Right atrium auricular region (tissue), 2 donors: ENCODE measurements around the gene SPOCK1. TPM values are rescaled to one million over a fixed set of nuclear protein-coding genes. Genes with fewer than 3 reads are reported as not detected.

Source experiments
- DNase-seq: peaks from one replicate; pipeline ENCODE4 v3.0.0-alpha.2; 2019; ENCODE audit warnings: low spot score
- H3K27ac ChIP-seq, 2 donors: fragments of 200-600 bp; sonication (generic); 1 replicate in 1 of 2; 2 replicates in 1 of 2; pipeline ENCODE4 v1.5.1; 2016 to 2019
- H3K27me3 ChIP-seq, 2 donors: fragments of 200-600 bp; sonication (generic); one replicate each; pipeline versions ENCODE4 v1.5.1 to v1.6.0; 2017 to 2019
- H3K36me3 ChIP-seq: fragments of 200-600 bp; sonication (generic); one replicate; pipeline ENCODE4 v1.5.1; 2016
- H3K4me1 ChIP-seq, 2 donors: fragments of 200-600 bp; sonication (generic); one replicate each; pipeline versions ENCODE4 v1.5.1 to v1.6.0; 2017 to 2019
- H3K4me3 ChIP-seq, 2 donors: fragments of 200-600 bp; sonication (generic); 1 replicate in 1 of 2; 2 replicates in 1 of 2; pipeline ENCODE4 v1.5.1; 2017 to 2019; ENCODE audit warnings: mild to moderate bottlenecking in 1 of 2, moderate library complexity in 1 of 2
- H3K9me3 ChIP-seq, 2 donors: fragments of 200-600 bp; sonication (generic); one replicate each; pipeline ENCODE4 v1.5.1; 2019
- CTCF ChIP-seq, 2 donors: fragments of 200-600 bp; sonication (generic); IDR thresholded peaks; one replicate each; pipeline ENCODE4 v1.5.1; 2019; ENCODE audit warnings: antibody characterized with exemption in 2 of 2
- total RNA-seq, 2 donors: library from RNA; depleted of rRNA; stranded (reverse); fragments of >200 nt; gene quantifications; one replicate each; pipeline ENCODE4 v1.1.0, GENCODE V29; 2016

SPOCK1 gene
- total RNA-seq, 2 donors from 2014 or later, result 59.8 to 84.5 TPM

GRCh38 chr5:136926073-136926472 is 573.1 kb downstream of the SPOCK1 start:
- H3K36me3 ChIP-seq, result no peaks in the 10 kb centered on the region

More at GRCh38 chr5:136926073-136926472, 573.1 kb downstream of the SPOCK1 start:
- no peak overlapping the region for H3K27ac ChIP-seq
- DNase-seq, result no peak
- no peaks in the 10 kb centered on the region for H3K4me1 ChIP-seq
- H3K9me3 ChIP-seq, result no peaks in the 10 kb centered on the region
- no peak overlapping the region for H3K4me3 ChIP-seq
- no peaks in the 10 kb centered on the region for H3K27me3 ChIP-seq
- no peak for TF ChIP-seq CTCF (IDR thresholded peaks at IDR 0.05)

Other genes with a start within 250 kb of the SPOCK1 start
- gene KLHL3, start 236.8 kb upstream of the SPOCK1 start, total RNA-seq, result 10 to 100 TPM; 24.6 to 38.2 TPM